ENCODE data around the gene STPG4.

STPG4 gene

DNA sequence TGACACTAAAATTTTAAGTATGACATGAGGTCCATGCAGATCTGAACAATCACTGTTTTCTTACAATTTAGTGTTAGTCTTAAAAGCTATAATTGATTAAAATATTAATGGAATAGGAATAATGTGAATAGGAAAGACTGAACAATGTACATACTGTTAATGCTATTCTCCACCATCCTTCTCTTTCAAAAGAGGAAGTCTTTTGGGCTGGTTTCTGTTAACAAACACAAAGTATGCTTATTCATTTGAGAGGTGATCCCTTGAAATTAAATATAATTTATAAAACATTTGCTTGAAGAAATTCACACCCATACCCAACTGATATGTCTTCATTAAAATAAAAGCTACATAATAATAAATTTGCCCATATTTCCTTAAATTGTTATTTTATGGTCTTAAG is 2.3 kb downstream of the STPG4 start:
- no peak overlapping the region for H3K27ac ChIP-seq
- H3K4me1 ChIP-seq (ENCODE audit: low read depth, poor library complexity, severe bottlenecking), result peaks cover 38% of the 10 kb centered on the region
- no peak overlapping the region for H3K9ac ChIP-seq
- no peaks in the 10 kb centered on the region for H4K20me1 ChIP-seq (ENCODE audit: insufficient read depth)
- H3K79me2 ChIP-seq (ENCODE audit: insufficient read depth, low read depth), result no peaks in the 10 kb centered on the region
- H3K4me2 ChIP-seq, result no peak overlapping the region
- H3K27me3 ChIP-seq (ENCODE audit: insufficient read depth, low read depth), result no peaks in the 10 kb centered on the region
- TF ChIP-seq, protein P1, sequence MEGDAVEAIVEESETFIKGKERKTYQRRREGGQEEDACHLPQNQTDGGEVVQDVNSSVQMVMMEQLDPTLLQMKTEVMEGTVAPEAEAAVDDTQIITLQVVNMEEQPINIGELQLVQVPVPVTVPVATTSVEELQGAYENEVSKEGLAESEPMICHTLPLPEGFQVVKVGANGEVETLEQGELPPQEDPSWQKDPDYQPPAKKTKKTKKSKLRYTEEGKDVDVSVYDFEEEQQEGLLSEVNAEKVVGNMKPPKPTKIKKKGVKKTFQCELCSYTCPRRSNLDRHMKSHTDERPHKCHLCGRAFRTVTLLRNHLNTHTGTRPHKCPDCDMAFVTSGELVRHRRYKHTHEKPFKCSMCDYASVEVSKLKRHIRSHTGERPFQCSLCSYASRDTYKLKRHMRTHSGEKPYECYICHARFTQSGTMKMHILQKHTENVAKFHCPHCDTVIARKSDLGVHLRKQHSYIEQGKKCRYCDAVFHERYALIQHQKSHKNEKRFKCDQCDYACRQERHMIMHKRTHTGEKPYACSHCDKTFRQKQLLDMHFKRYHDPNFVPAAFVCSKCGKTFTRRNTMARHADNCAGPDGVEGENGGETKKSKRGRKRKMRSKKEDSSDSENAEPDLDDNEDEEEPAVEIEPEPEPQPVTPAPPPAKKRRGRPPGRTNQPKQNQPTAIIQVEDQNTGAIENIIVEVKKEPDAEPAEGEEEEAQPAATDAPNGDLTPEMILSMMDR (conservative IDR thresholded peaks at IDR 0.05; ENCODE audit: low read depth, low read length), result no peak
- no peak overlapping the region for H2AFZ ChIP-seq (ENCODE audit: low read depth)
- H3K4me3 ChIP-seq (IDR thresholded peaks at IDR 0.05; ENCODE audit: insufficient read depth, low read depth, low read length), result no peak overlapping the region
- H3K36me3 ChIP-seq (ENCODE audit: insufficient read depth), result no peaks in the 10 kb centered on the region

DNA sequence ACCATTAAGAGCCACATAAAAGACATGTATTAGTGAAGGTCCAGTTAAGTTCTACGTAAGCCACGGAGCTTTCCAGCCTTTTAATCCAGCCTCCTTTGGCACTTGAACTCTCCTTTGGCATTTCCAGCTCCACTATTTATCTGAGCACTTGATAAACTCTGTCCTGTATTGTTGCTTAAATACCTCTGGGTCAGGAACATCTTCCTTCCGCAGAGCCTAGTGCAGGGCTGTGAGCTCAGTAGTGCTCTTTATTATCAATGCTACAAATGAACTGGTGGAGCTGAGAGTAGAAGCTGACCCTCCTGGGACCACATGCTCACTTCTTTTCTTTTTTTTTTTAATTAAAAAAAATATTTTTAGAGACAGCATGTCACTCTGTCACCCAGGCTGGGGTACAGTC is 4.9 kb downstream of the STPG4 start:
- Histone ChIP-seq H4K20me1 (ENCODE audit: insufficient read depth) (no peaks in the 10 kb centered on the region), H3K27ac (no peak overlapping the region), H2AFZ (ENCODE audit: low read depth) (no peak overlapping the region), H3K79me2 (ENCODE audit: insufficient read depth, low read depth) (no peaks in the 10 kb centered on the region), H3K4me1 (ENCODE audit: low read depth, poor library complexity, severe bottlenecking) (peaks cover 12% of the 10 kb centered on the region), H3K4me3 (IDR thresholded peaks at IDR 0.05; ENCODE audit: insufficient read depth, low read depth, low read length) (no peak overlapping the region), H3K4me2 (no peak overlapping the region), H3K27me3 (ENCODE audit: insufficient read depth, low read depth) (no peaks in the 10 kb centered on the region), H3K36me3 (ENCODE audit: insufficient read depth) (no peaks in the 10 kb centered on the region), H3K9ac (no peak overlapping the region)
- TF ChIP-seq, protein P1 (conservative IDR thresholded peaks at IDR 0.05; ENCODE audit: low read depth, low read length), result no peak

DNA sequence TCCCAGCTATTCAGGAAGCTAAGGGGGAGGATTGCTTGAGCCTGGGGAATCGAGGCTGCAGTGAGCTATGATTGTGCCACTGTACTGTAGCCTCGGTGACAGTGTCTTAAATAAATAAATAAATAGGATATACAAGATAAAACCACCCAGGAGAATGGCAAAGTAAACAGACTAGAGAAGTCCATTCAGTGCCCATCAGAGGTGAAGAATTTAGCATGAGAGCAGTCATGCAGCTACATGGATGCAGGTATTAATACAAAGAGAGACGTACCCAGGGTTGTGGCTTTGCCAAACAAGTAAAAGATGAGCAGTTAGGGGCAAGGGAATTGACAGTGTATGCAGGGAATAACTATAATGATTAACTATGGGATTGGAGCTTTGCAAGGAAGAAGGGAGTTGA is 8.1 kb downstream of the STPG4 start:
- Histone ChIP-seq H4K20me1 (ENCODE audit: insufficient read depth) (no peaks in the 10 kb centered on the region), H3K4me1 (ENCODE audit: low read depth, poor library complexity, severe bottlenecking) (no peaks in the 10 kb centered on the region), H2AFZ (ENCODE audit: low read depth) (no peak overlapping the region), H3K27ac (no peak overlapping the region), H3K4me2 (no peak overlapping the region), H3K9ac (no peak overlapping the region), H3K36me3 (ENCODE audit: insufficient read depth) (no peaks in the 10 kb centered on the region), H3K27me3 (ENCODE audit: insufficient read depth, low read depth) (no peaks in the 10 kb centered on the region), H3K4me3 (IDR thresholded peaks at IDR 0.05; ENCODE audit: insufficient read depth, low read depth, low read length) (no peak overlapping the region), H3K79me2 (ENCODE audit: insufficient read depth, low read depth) (no peaks in the 10 kb centered on the region)
- TF ChIP-seq, protein P1 (conservative IDR thresholded peaks at IDR 0.05; ENCODE audit: low read depth, low read length), result no peak

DNA sequence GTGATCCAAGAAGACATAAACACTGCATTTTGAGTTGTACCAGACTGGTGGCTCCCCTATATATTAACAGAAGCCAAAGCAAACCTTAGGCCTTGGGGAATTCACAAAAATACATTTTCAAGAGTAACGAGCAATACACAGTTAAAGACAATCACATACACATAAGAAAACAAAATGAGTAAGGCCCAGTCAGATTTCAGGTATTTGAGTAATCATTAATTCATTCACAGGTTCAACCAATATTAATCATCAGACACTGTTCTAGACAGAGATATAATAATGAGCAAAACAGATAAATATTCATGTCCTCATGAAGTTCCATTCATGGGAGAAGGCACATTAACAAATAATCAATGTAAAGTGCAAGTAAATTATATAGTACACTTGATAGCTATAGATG is 9.6 kb downstream of the STPG4 start:
- Histone ChIP-seq H3K36me3 (ENCODE audit: insufficient read depth) (no peaks in the 10 kb centered on the region), H3K4me1 (ENCODE audit: low read depth, poor library complexity, severe bottlenecking) (no peaks in the 10 kb centered on the region), H3K27ac (no peak overlapping the region), H4K20me1 (ENCODE audit: insufficient read depth) (no peaks in the 10 kb centered on the region), H3K4me3 (IDR thresholded peaks at IDR 0.05; ENCODE audit: insufficient read depth, low read depth, low read length) (no peak overlapping the region), H3K79me2 (ENCODE audit: insufficient read depth, low read depth) (no peaks in the 10 kb centered on the region), H3K9ac (no peak overlapping the region), H3K27me3 (ENCODE audit: insufficient read depth, low read depth) (no peaks in the 10 kb centered on the region), H2AFZ (ENCODE audit: low read depth) (no peak overlapping the region), H3K4me2 (no peak overlapping the region)
- TF ChIP-seq, protein P1 (conservative IDR thresholded peaks at IDR 0.05; ENCODE audit: low read depth, low read length), result no peak

All from KMS-11 (cell line).